Bone marrow (tissue), 2 donors: ENCODE data around the gene ALDH3A1.

ENCODE experiments used
- DNase-seq, 2 donors: peaks; one replicate each; lab custom pipeline; 2025; lab: John Stamatoyannopoulos, UW

The ALDH3A1 gene

GRCh38 chr17:19703828-19704613 lies 44.1 kb downstream of the ALDH3A1 start:
- no peak for DNase-seq

GRCh38 chr17:19703106-19703827 lies 44.8 kb downstream of the ALDH3A1 start:
- no peak for DNase-seq

- DNase-seq: no peak
Measured at GRCh38 chr17:19702217-19702641, 45.9 kb downstream of the ALDH3A1 start.
